MCF 10A (cell line): ENCODE data around the gene PROB1. TPM values are rescaled to one million over a fixed set of nuclear protein-coding genes. Genes with fewer than 3 reads are reported as not detected.
A peak's percentile ranks its signal among the peaks of the same experiment; 100 is the strongest.

ENCODE experiments used
- BruUV-seq: library from RNA; stranded (reverse); fragments of 400-500 nt; replicated peaks from 2 replicates; lab custom pipeline; 2021; lab: Mats Ljungman, UMichigan
- CTCF ChIA-PET: fragments of 300-600 bp; sonication (Branson Sonifier 250); formaldehyde crosslinking; extraction: SDS; loops from one replicate; lab custom pipeline; 2021; ENCODE audit warnings: antibody characterized with exemption, inconsistent platforms; lab: Yijun Ruan, JAX
- POLR2A ChIA-PET: fragments of 300-600, 350-650 bp; sonication (Branson Sonifier 250); formaldehyde crosslinking; extraction: SDS; loops from one replicate; lab custom pipeline; 2020; ENCODE audit warnings: antibody characterized with exemption, inconsistent platforms; lab: Yijun Ruan, JAX
- DNase-seq: peaks from one replicate; pipeline ENCODE4 v3.0.0-alpha.2; 2018; ENCODE audit not compliant: unreplicated experiment
- H3K27ac Mint-ChIP-seq: one replicate; pipeline ENCODE4 v1.8.0; 2022; ENCODE audit warnings: mild to moderate bottlenecking, low read depth, mixed read lengths; ENCODE audit not compliant: unreplicated experiment
- H3K27me3 Mint-ChIP-seq: one replicate; pipeline ENCODE4 v1.8.0; 2022; ENCODE audit warnings: mixed read lengths; ENCODE audit not compliant: insufficient read depth, unreplicated experiment
- H3K36me3 Mint-ChIP-seq: one replicate; pipeline ENCODE4 v1.8.0; 2022; ENCODE audit warnings: mild to moderate bottlenecking, moderate library complexity, mixed read lengths; ENCODE audit not compliant: insufficient read depth, unreplicated experiment
- H3K4me1 Mint-ChIP-seq: one replicate; pipeline ENCODE4 v1.8.0; 2022; ENCODE audit warnings: mixed read lengths; ENCODE audit not compliant: insufficient read depth, unreplicated experiment
- H3K4me3 Mint-ChIP-seq: one replicate; pipeline ENCODE4 v1.8.0; 2022; ENCODE audit warnings: mild to moderate bottlenecking, moderate library complexity, mixed read lengths; ENCODE audit not compliant: unreplicated experiment
- H3K9me3 Mint-ChIP-seq: one replicate; pipeline ENCODE4 v1.8.0; 2022; ENCODE audit warnings: mixed read lengths; ENCODE audit not compliant: unreplicated experiment
- CTCF ChIP-seq: fragments of 200-600 bp; IDR thresholded peaks from one replicate; pipeline ENCODE4 v1.8.0; 2022; ENCODE audit warnings: antibody characterized with exemption, mild to moderate bottlenecking; ENCODE audit not compliant: unreplicated experiment
- intact Hi-C: fragments of 100-400 bp; cut with micrococcal nuclease; formaldehyde crosslinking; loops from 2 replicates; pipeline ENCODE4 v1.14.1; 2022
- total RNA-seq: library from RNA; stranded (reverse); gene quantifications from 2 replicates; pipeline ENCODE4 v1.2.3, GENCODE V29; 2022

The PROB1 gene
- total RNA-seq, 1 experiment from 2014 or later, result 2.3 TPM

DNA sequence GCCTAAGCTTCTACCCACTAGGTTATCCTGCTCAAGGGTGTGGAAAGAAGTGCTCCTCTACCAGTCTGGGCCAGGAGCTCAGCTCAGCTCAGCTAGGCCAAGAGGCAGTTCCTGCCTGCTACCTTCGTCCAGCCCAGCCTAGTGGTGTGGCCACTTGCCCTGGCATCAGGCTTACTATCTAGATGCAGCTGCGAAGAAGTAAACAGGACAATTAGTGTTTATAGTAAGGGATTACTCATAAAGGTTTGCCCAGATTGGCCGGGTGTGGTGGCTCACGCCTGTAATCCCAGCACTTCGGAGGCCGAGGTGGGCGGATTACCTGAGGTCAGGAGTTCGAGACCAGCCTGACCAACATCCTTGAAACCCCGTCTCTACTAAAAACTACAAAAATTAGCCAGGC lies 21.7 kb upstream of the PROB1 start:
- Mint-ChIP-seq H3K36me3 (peaks cover 16% of the 10 kb centered on the region), H3K27ac (no peak overlapping the region), H3K4me3 (no peak overlapping the region), H3K4me1 (no peaks in the 10 kb centered on the region), H3K9me3 (no peaks in the 10 kb centered on the region), H3K27me3 (no peaks in the 10 kb centered on the region)
- CTCF ChIA-PET, result interaction anchor here (0.5 to 11.6 kb wide), 2 partner anchors 97 to 327 kb away, joined by 3 to 434 read pairs; no protein-coding TSS in a partner anchor
- no peak for TF ChIP-seq CTCF
- BruUV-seq, result no TSS peak
- intact Hi-C loops, result no loop called here
- POLR2A ChIA-PET, result interaction anchor here (1.4 kb wide), 1 partner anchor 10 kb away, joined by 4 read pairs; no protein-coding TSS in a partner anchor
- DNase-seq, result no peak

DNA sequence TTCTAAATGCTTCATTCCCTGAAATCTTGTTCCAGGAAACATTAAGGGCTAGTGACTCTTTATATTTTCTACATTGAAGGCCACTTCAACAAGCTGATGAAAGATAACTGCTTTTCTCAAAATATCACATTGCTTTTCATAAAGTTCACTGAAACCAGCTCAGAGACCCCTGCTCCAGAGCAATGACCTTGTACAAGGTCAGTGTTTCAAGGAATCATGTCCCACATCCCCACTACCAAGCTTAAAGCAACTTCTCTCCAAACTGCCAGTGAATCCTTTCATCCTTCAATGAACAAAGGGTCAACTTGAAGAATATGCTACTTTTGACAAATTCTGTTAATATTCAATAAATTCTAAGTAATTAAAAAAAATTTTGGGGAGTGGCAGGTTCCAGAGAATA lies 21.0 kb upstream of the PROB1 start:
- Mint-ChIP-seq H3K4me1 (no peaks in the 10 kb centered on the region), H3K9me3 (no peaks in the 10 kb centered on the region), H3K27ac (no peak overlapping the region), H3K4me3 (no peak overlapping the region), H3K36me3 (peaks cover 12% of the 10 kb centered on the region), H3K27me3 (no peaks in the 10 kb centered on the region)
- POLR2A ChIA-PET, result interaction anchor here (0.7 to 3.4 kb wide), 6 partner anchors 9 to 446 kb away, joined by 3 to 16 read pairs (median 4); partner anchors contain the start of genes SPATA24 and UBE2D2
- intact Hi-C loops, result no loop called here
- no peak for TF ChIP-seq CTCF
- no peak for DNase-seq
- CTCF ChIA-PET, result interaction anchor here (1.0 to 11.6 kb wide), 2 partner anchors 12 to 98 kb away, joined by 4 to 434 read pairs; partner anchors contain the start of gene SPATA24
- BruUV-seq, result no TSS peak

DNA sequence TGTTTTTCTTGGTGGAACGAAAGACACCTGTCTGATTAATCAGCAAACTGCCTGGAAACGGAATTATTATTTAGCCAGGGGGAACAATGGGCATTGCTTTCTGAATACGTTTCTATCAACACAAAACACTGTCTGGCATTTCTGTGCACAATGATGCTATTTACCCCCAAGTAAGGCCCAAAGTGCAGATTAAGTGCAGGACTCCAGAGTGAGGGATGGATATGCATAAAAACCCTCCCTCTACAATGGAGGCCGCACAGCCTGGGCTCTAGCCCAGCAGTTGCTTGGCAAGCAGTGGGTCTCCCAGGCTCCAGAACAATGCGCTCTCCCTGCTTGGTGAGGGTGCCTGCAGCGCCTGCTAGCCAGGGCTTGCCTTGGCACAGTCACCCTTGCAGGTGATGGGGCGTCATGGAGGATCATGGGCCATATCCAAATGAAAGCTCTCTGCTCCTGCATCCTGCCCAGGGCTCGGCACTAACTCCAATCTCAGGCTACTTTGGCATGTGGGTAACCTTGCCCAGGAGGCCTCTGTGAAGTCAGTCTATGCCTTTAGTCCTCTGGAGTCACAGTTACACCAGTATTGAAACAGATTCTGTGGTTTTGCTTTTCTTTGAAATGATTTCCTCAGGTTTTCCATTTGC lies 20.4 kb upstream of the PROB1 start:
- TF ChIP-seq CTCF, result no peak
- no TSS peak for BruUV-seq
- ChIA-PET CTCF (interaction anchor here (0.7 to 11.6 kb wide), 3 partner anchors 12 to 256 kb away, joined by 4 to 434 read pairs (median 4); partner anchors contain the start of gene SPATA24), POLR2A (interaction anchor here (0.7 to 3.4 kb wide), 5 partner anchors 9 to 445 kb away, joined by 3 to 16 read pairs (median 4); partner anchors contain the start of genes SPATA24 and UBE2D2)
- intact Hi-C loops, result no loop called here
- Mint-ChIP-seq H3K4me3 (no peak overlapping the region), H3K4me1 (no peaks in the 10 kb centered on the region), H3K36me3 (peaks cover 12% of the 10 kb centered on the region), H3K27ac (no peak overlapping the region), H3K27me3 (no peaks in the 10 kb centered on the region), H3K9me3 (no peaks in the 10 kb centered on the region)
- peak; percentile 26 for DNase-seq

- CTCF ChIA-PET, result interaction anchor here (0.6 to 11.5 kb wide), 3 partner anchors 7 to 257 kb away, joined by 3 to 111 read pairs (median 4); no protein-coding TSS in a partner anchor
- POLR2A ChIA-PET, result interaction anchor here (0.6 to 3.4 kb wide), 2 partner anchors 11 to 295 kb away, joined by 3 to 16 read pairs; partner anchors contain the start of gene SPATA24
- no peak for DNase-seq
- no TSS peak for BruUV-seq
- no peak overlapping the region for H3K4me3 Mint-ChIP-seq
- H3K4me1 Mint-ChIP-seq, result no peaks in the 10 kb centered on the region
- no peak overlapping the region for H3K27ac Mint-ChIP-seq
- H3K36me3 Mint-ChIP-seq, result peaks cover 12% of the 10 kb centered on the region
- TF ChIP-seq CTCF, result no peak
- H3K9me3 Mint-ChIP-seq, result no peaks in the 10 kb centered on the region
- H3K27me3 Mint-ChIP-seq, result no peaks in the 10 kb centered on the region
- intact Hi-C loops, result no loop called here
Measured at GRCh38 chr5:139414581-139415130, 19.8 kb upstream of the PROB1 start.
